B cell (primary cell): ENCODE measurements around the gene ECM2. TPM values are rescaled to one million over a fixed set of nuclear protein-coding genes. Genes with fewer than 3 reads are reported as not detected.

Experiments
- ATAC-seq: fragments of 200-7000 bp; cut with Tn5 transposase; one replicate; pipeline ENCODE4 v1.10.0; 2021; ENCODE audit warnings: low read depth, mild to moderate bottlenecking, moderate number of reproducible peaks, moderate library complexity
- CTCF ChIA-PET: fragments of 350-600 bp; sonication (Branson Sonifier 250); formaldehyde crosslinking; loops from one replicate; lab custom pipeline; 2021; ENCODE audit warnings: antibody characterized with exemption, inconsistent platforms; lab: Charles Lee
- POLR2A ChIA-PET: fragments of 350-600 bp; sonication (Branson Sonifier 250); formaldehyde crosslinking; loops from one replicate; lab custom pipeline; 2021; ENCODE audit warnings: antibody characterized with exemption; lab: Charles Lee
- DNase-seq: peaks from one replicate; pipeline ENCODE4 v3.0.0; 2013
- H2AFZ ChIP-seq: 2 replicates; pipeline ENCODE4 v1.6.1; 2012; ENCODE audit warnings: mild to moderate bottlenecking, low read depth, low read length; ENCODE audit not compliant: insufficient read depth, poor library complexity, severe bottlenecking
- H3K27ac ChIP-seq, 2 donors: 1 replicate in 1 of 2; 2 replicates in 1 of 2; pipeline ENCODE4 v1.5.1; 2012 to 2013; ENCODE audit warnings: low read length in 2 of 2, mild to moderate bottlenecking in 2 of 2, moderate library complexity in 1 of 2
- H3K27me3 ChIP-seq, 4 experiments: fragments of 200-600 bp in 1 of 4; sonication (generic) in 1 of 4; replicated peaks in 1 of 4; 1 replicate in 2 of 4; 2 replicates in 2 of 4; pipeline versions ENCODE4 v1.6.1 to v1.7.0; 2013 to 2016; ENCODE audit warnings: low read length in 3 of 4, mild to moderate bottlenecking in 2 of 4, mixed read lengths in 1 of 4, moderate library complexity in 1 of 4; ENCODE audit not compliant: insufficient read depth in 4 of 4, control insufficient read depth in 3 of 4; ENCODE audit errors: control extremely low read depth in 1 of 4
- H3K36me3 ChIP-seq, 2 experiments: replicated peaks in 1 of 2; 1 replicate in 1 of 2; 2 replicates in 1 of 2; pipeline versions ENCODE4 v1.6.1 to v1.7.1; 2013; ENCODE audit warnings: low read length in 1 of 2; ENCODE audit not compliant: insufficient read depth in 2 of 2, control insufficient read depth in 1 of 2; ENCODE audit errors: control extremely low read depth in 1 of 2, extremely low read depth in 1 of 2
- H3K4me1 ChIP-seq, 2 donors: fragments of 200-600 bp in 1 of 2; sonication (generic) in 1 of 2; 1 replicate in 1 of 2; 2 replicates in 1 of 2; pipeline versions ENCODE4 v1.5.1 to v1.6.1; 2013 to 2017; ENCODE audit warnings: low read length in 2 of 2; ENCODE audit not compliant: control insufficient read depth in 2 of 2, insufficient read depth in 2 of 2
- H3K4me2 ChIP-seq: replicated peaks from 2 replicates; pipeline ENCODE3; 2012; ENCODE audit warnings: mild to moderate bottlenecking, low read depth, low read length; ENCODE audit not compliant: poor library complexity, severe bottlenecking
- H3K4me3 ChIP-seq, 5 experiments: fragments of 200-600 bp in 1 of 5; sonication (generic) in 1 of 5; 1 replicate in 3 of 5; 2 replicates in 2 of 5; pipeline versions ENCODE4 v1.5.1 to v1.7.0; 2011 to 2016; ENCODE audit warnings: low read length in 4 of 5, mild to moderate bottlenecking in 4 of 5, low read depth in 2 of 5, control low read depth in 1 of 5, moderate library complexity in 1 of 5; ENCODE audit not compliant: insufficient read depth in 1 of 5; ENCODE audit errors: control extremely low read depth in 1 of 5, extremely low read depth in 1 of 5
- H3K79me2 ChIP-seq: fragments of 200-600 bp; sonication (generic); one replicate; pipeline ENCODE4 v1.6.0; 2016; ENCODE audit warnings: low read length; ENCODE audit not compliant: control insufficient read depth, insufficient read depth
- H3K9ac ChIP-seq: fragments of 200-600 bp; sonication (generic); 2 replicates; pipeline ENCODE4 v1.6.1; 2017; ENCODE audit warnings: mild to moderate bottlenecking, low read length, moderate library complexity
- H3K9me3 ChIP-seq, 3 donors: one replicate each; pipeline versions ENCODE4 v1.6.1 to v1.7.1; 2013; ENCODE audit warnings: low read length in 2 of 3; ENCODE audit not compliant: control insufficient read depth in 2 of 3, insufficient read depth in 1 of 3; ENCODE audit errors: control extremely low read depth in 1 of 3
- H4K20me1 ChIP-seq: 2 replicates; pipeline ENCODE4 v1.6.0; 2012; ENCODE audit warnings: mild to moderate bottlenecking, low read length; ENCODE audit not compliant: insufficient read depth, control insufficient read depth, poor library complexity, severe bottlenecking
- H3K27ac Mint-ChIP-seq: one replicate; pipeline ENCODE4 v1.8.0; 2021; ENCODE audit warnings: mixed read lengths
- H3K27me3 Mint-ChIP-seq: one replicate; pipeline ENCODE4 v1.8.0; 2021; ENCODE audit warnings: mixed read lengths
- H3K4me1 Mint-ChIP-seq: one replicate; pipeline ENCODE4 v1.8.0; 2021; ENCODE audit warnings: mixed read lengths
- H3K4me3 Mint-ChIP-seq: one replicate; pipeline ENCODE4 v1.8.0; 2021; ENCODE audit warnings: mixed read lengths
- H3K9me3 Mint-ChIP-seq: one replicate; pipeline ENCODE4 v1.8.0; 2022; ENCODE audit warnings: mixed read lengths; ENCODE audit not compliant: insufficient read depth
- CTCF ChIP-seq: fragments of 200-600 bp; IDR thresholded peaks from one replicate; pipeline ENCODE4 v1.8.0; 2022; ENCODE audit warnings: antibody characterized with exemption, mild to moderate bottlenecking
- EZH2 ChIP-seq: IDR thresholded peaks from 2 replicates; pipeline ENCODE4 v1.6.1; 2012; ENCODE audit warnings: borderline replicate concordance, low read depth, mild to moderate bottlenecking, moderate library complexity, low read length; ENCODE audit not compliant: insufficient read depth, poor library complexity, severe bottlenecking
- WGBS: methylation state at CpG from one replicate; pipeline ENCODE4 v1.1.5; 2013; ENCODE audit warnings: missing lambda C conversion rate; ENCODE audit not compliant: insufficient coverage; 5-methylcytosine and 5-hydroxymethylcytosine counted together
- intact Hi-C: fragments of 100-400 bp; cut with micrococcal nuclease; formaldehyde crosslinking; loops from one replicate; pipeline ENCODE4 v1.10.0; 2022
- polyA plus RNA-seq: library from polyadenylated mRNA; depleted of rRNA; stranded (reverse); fragments of >200 nt; gene quantifications from 2 replicates; pipeline ENCODE4 v1.2.3, GENCODE V29; 2012
- total RNA-seq, 2 donors: library from RNA; stranded (reverse); fragments of 120-200 nt in 1 of 2; gene quantifications; 1 replicate in 1 of 2; 2 replicates in 1 of 2; pipeline versions ENCODE4 v1.2.3 to v1.2.4, GENCODE V29; 2013 to 2022

The ECM2 gene
- total and polyA plus RNA-seq, 2 donors (not counting 1 experiment from before 2014, with no cell fraction given) = not detected

GRCh38 chr9:92517046-92517445 is 18.7 kb downstream of the ECM2 start:
- DNase-seq = no peak
- no peak overlapping the region for H3K27ac Mint-ChIP-seq
- Histone ChIP-seq H3K9ac (no peak overlapping the region), H3K4me3 (no peak overlapping the region), H3K27me3 (no peaks in the 10 kb centered on the region), H3K9me3 (no peaks in the 10 kb centered on the region), H3K4me2 (no peak overlapping the region), H3K36me3 (no peaks in the 10 kb centered on the region), H3K4me1 (no peaks in the 10 kb centered on the region), H3K79me2 (no peaks in the 10 kb centered on the region), H4K20me1 (no peaks in the 10 kb centered on the region), H3K27ac (no peak overlapping the region), H2AFZ (no peak overlapping the region)
- H3K9me3 Mint-ChIP-seq = no peaks in the 10 kb centered on the region
- POLR2A ChIA-PET = no interaction called here
- H3K27me3 Mint-ChIP-seq = no peaks in the 10 kb centered on the region
- H3K4me3 Mint-ChIP-seq = no peak overlapping the region
- CTCF ChIA-PET = no interaction called here
- TF ChIP-seq CTCF (no peak), EZH2 (no peak)
- 94% methylated on average over 2 of the region's 3 CpGs for WGBS
- H3K4me1 Mint-ChIP-seq = no peaks in the 10 kb centered on the region
- no peak for ATAC-seq
- intact Hi-C loops = no loop called here

- intact Hi-C loops = no loop called here
- TF ChIP-seq EZH2 (no peak), CTCF (no peak)
- Histone ChIP-seq H3K4me3 (no peak overlapping the region), H3K9me3 (no peaks in the 10 kb centered on the region), H4K20me1 (no peaks in the 10 kb centered on the region), H3K27me3 (no peaks in the 10 kb centered on the region), H3K27ac (no peak overlapping the region), H3K36me3 (no peaks in the 10 kb centered on the region), H3K4me1 (no peaks in the 10 kb centered on the region), H3K9ac (no peak overlapping the region), H3K4me2 (no peak overlapping the region), H2AFZ (no peak overlapping the region), H3K79me2 (no peaks in the 10 kb centered on the region)
- no peak overlapping the region for H3K4me3 Mint-ChIP-seq
- no peaks in the 10 kb centered on the region for H3K9me3 Mint-ChIP-seq
- no peaks in the 10 kb centered on the region for H3K4me1 Mint-ChIP-seq
- no peak overlapping the region for H3K27ac Mint-ChIP-seq
- ATAC-seq = no peak
- no CpG with 5 or more reads among the region's 1 CpG for WGBS
- ChIA-PET POLR2A (no interaction called here), CTCF (no interaction called here)
- H3K27me3 Mint-ChIP-seq = no peaks in the 10 kb centered on the region
- DNase-seq = no peak
Measured at GRCh38 chr9:92516521-92516920, 19.3 kb downstream of the ECM2 start.
